Stimulated activated CD8-positive, alpha-beta memory T cell treated with anti-CD3 and anti-CD28 coated beads, Interleukin-7, amount 100 ng/mL, for 1 hour (primary cell): ENCODE data around the gene SERINC5.

Source experiments
- DNase-seq, 2 donors: peaks; one replicate each; pipeline ENCODE4 v3.0.0-alpha.2; 2020; ENCODE audit warnings: low read depth in 2 of 2

SERINC5 gene

GRCh38 chr5:80067531-80068245 lies 188.2 kb downstream of the SERINC5 start:
- DNase-seq: no peak

GRCh38 chr5:80067016-80067415 lies 188.8 kb downstream of the SERINC5 start:
- DNase-seq: no peak

GRCh38 chr5:80064124-80064523 lies 191.7 kb downstream of the SERINC5 start:
- DNase-seq: no peak
